IMR-90 (cell line): ENCODE data around the gene VSIR. TPM values are rescaled to one million over a fixed set of nuclear protein-coding genes. Genes with fewer than 3 reads are reported as not detected.

Experiments
- ATAC-seq: fragments of 200-7000 bp; cut with Tn5 transposase; 2 replicates; pipeline ENCODE4 v1.9.1; 2020; ENCODE audit warnings: low read depth, mild to moderate bottlenecking, moderate library complexity
- BruUV-seq: library from RNA; stranded (reverse); fragments of 400-500 nt; replicated peaks from 2 replicates; lab custom pipeline; 2021; lab: Mats Ljungman, UMichigan
- CTCF ChIA-PET: fragments of 300-600 bp; formaldehyde crosslinking; extraction: SDS; loops from one replicate; lab custom pipeline; 2021; ENCODE audit warnings: antibody characterized with exemption; lab: Yijun Ruan, JAX
- POLR2A ChIA-PET: fragments of 300-600 bp; sonication (Branson Sonifier 250); formaldehyde crosslinking; loops from one replicate; lab custom pipeline; 2022; ENCODE audit warnings: antibody characterized with exemption; ENCODE audit not compliant: unreplicated experiment; lab: Charles Lee
- DNase-seq: peaks from one replicate; pipeline ENCODE4 v3.0.0; 2013
- H2AFZ ChIP-seq: replicated peaks from 2 replicates; pipeline ENCODE3; 2013; ENCODE audit warnings: low read length, mild to moderate bottlenecking; ENCODE audit not compliant: poor library complexity
- H2AK5ac ChIP-seq: 2 replicates; pipeline ENCODE4 v1.6.1; 2013; ENCODE audit warnings: low read depth, low read length, inconsistent platforms
- H2AK9ac ChIP-seq: replicated peaks from 2 replicates; pipeline ENCODE3; 2013; ENCODE audit warnings: mild to moderate bottlenecking, low read depth, low read length, moderate library complexity; ENCODE audit not compliant: poor library complexity
- H2BK120ac ChIP-seq: 2 replicates; pipeline ENCODE4 v1.6.1; 2013; ENCODE audit warnings: low read depth, low read length, inconsistent platforms
- H2BK15ac ChIP-seq: 3 replicates; pipeline ENCODE4 v1.6.1; 2013; ENCODE audit warnings: low read depth, low read length, inconsistent platforms
- H2BK20ac ChIP-seq: 2 replicates; pipeline ENCODE4 v1.6.1; 2013; ENCODE audit warnings: low read depth, mild to moderate bottlenecking, inconsistent platforms, low read length, moderate library complexity
- H2BK5ac ChIP-seq: 2 replicates; pipeline ENCODE4 v1.6.1; 2013; ENCODE audit warnings: mild to moderate bottlenecking, low read depth, low read length, inconsistent platforms; ENCODE audit not compliant: poor library complexity, severe bottlenecking
- H3K14ac ChIP-seq: replicated peaks from 2 replicates; pipeline ENCODE4 v1.6.1; 2013; ENCODE audit warnings: low read depth, low read length, inconsistent platforms
- H3K18ac ChIP-seq: 2 replicates; pipeline ENCODE4 v1.6.1; 2013; ENCODE audit warnings: low read depth, low read length, control low read depth
- H3K23ac ChIP-seq: 2 replicates; pipeline ENCODE4 v1.6.1; 2013; ENCODE audit warnings: low read depth, low read length, inconsistent platforms
- H3K27ac ChIP-seq: 2 replicates; pipeline ENCODE4 v1.5.1; 2013; ENCODE audit warnings: mild to moderate bottlenecking, control low read depth, low read length; ENCODE audit not compliant: insufficient read depth
- H3K27me3 ChIP-seq: 2 replicates; pipeline ENCODE4 v1.6.1; 2013; ENCODE audit warnings: low read length; ENCODE audit not compliant: control insufficient read depth, insufficient read depth
- H3K36me3 ChIP-seq: 2 replicates; pipeline ENCODE4 v1.6.1; 2013; ENCODE audit warnings: low read length, mixed read lengths; ENCODE audit not compliant: control insufficient read depth, insufficient read depth
- H3K4ac ChIP-seq: 2 replicates; pipeline ENCODE4 v1.6.1; 2013; ENCODE audit warnings: low read depth, low read length, inconsistent platforms
- H3K4me1 ChIP-seq: 2 replicates; pipeline ENCODE4 v1.6.1; 2013; ENCODE audit warnings: low read length, mixed read lengths; ENCODE audit not compliant: control insufficient read depth, insufficient read depth
- H3K4me2 ChIP-seq: 2 replicates; pipeline ENCODE4 v1.6.1; 2013; ENCODE audit warnings: low read depth, mild to moderate bottlenecking, control low read depth, low read length, moderate library complexity
- H3K4me3 ChIP-seq: 2 replicates; pipeline ENCODE4 v1.5.1; 2013; ENCODE audit warnings: low read depth, mild to moderate bottlenecking, control low read depth, low read length, moderate library complexity; ENCODE audit not compliant: insufficient read depth
- H3K56ac ChIP-seq: 2 replicates; pipeline ENCODE4 v1.6.1; 2013; ENCODE audit warnings: low read length, inconsistent platforms; ENCODE audit not compliant: insufficient read depth; ENCODE audit errors: extremely low read depth
- H3K79me1 ChIP-seq, 2 experiments: 2 replicates each; pipeline ENCODE4 v1.6.1; 2013; ENCODE audit warnings: low read length in 2 of 2, inconsistent platforms in 1 of 2, low read depth in 1 of 2
- H3K9ac ChIP-seq: 2 replicates; pipeline ENCODE4 v1.6.1; 2013; ENCODE audit warnings: low read depth, low read length, control low read depth
- H3K9me1 ChIP-seq: 2 replicates; pipeline ENCODE4 v1.6.1; 2013; ENCODE audit warnings: low read length, inconsistent platforms; ENCODE audit not compliant: insufficient read depth
- H3K9me3 ChIP-seq: 2 replicates; pipeline ENCODE4 v1.6.1; 2013; ENCODE audit warnings: low read length; ENCODE audit not compliant: control insufficient read depth, insufficient read depth
- H4K20me1 ChIP-seq: 2 replicates; pipeline ENCODE4 v1.6.1; 2013; ENCODE audit warnings: low read length, inconsistent platforms; ENCODE audit not compliant: insufficient read depth
- H4K5ac ChIP-seq: 2 replicates; pipeline ENCODE4 v1.6.1; 2013; ENCODE audit warnings: mild to moderate bottlenecking, low read depth, low read length, control low read depth
- H4K8ac ChIP-seq, 2 experiments: 2 replicates each; pipeline ENCODE4 v1.6.1; 2013; ENCODE audit warnings: low read depth in 2 of 2, low read length in 2 of 2, control low read depth in 1 of 2, inconsistent platforms in 1 of 2
- H4K91ac ChIP-seq: 2 replicates; pipeline ENCODE4 v1.6.1; 2013; ENCODE audit warnings: low read depth, low read length, inconsistent platforms; ENCODE audit not compliant: insufficient read depth
- MAFK ChIP-seq: IDR thresholded peaks from 2 replicates; pipeline ENCODE4 v1.6.1; 2012; ENCODE audit warnings: low read depth, low read length, improper control_type of control experiment
- MAZ ChIP-seq: IDR thresholded peaks from 2 replicates; pipeline ENCODE4 v1.6.1; 2012; ENCODE audit warnings: low read depth, mild to moderate bottlenecking, low read length, improper control_type of control experiment, moderate library complexity, borderline replicate concordance
- MXI1 ChIP-seq: IDR thresholded peaks from 2 replicates; pipeline ENCODE4 v1.6.1; 2012; ENCODE audit warnings: low read depth, mild to moderate bottlenecking, low read length, moderate library complexity, borderline replicate concordance
- POLR2A ChIP-seq: IDR thresholded peaks from 2 replicates; pipeline ENCODE4 v1.6.1; 2012; ENCODE audit warnings: mild to moderate bottlenecking, low read depth, low read length
- RAD21 ChIP-seq: IDR thresholded peaks from 2 replicates; pipeline ENCODE4 v1.6.1; 2012; ENCODE audit warnings: low read length, improper control_type of control experiment
- RCOR1 ChIP-seq: IDR thresholded peaks from 2 replicates; pipeline ENCODE4 v1.6.1; 2012; ENCODE audit warnings: mild to moderate bottlenecking, low read length, improper control_type of control experiment; ENCODE audit not compliant: insufficient replicate concordance
- WGBS, 2 experiments: methylation state at CpG; one replicate each; pipeline versions ENCODE4 v1.1.5 to v1.1.7; 2013; ENCODE audit warnings: missing lambda C conversion rate in 2 of 2; ENCODE audit not compliant: insufficient read length in 1 of 2; ENCODE audit errors: extremely low coverage in 2 of 2; 5-methylcytosine and 5-hydroxymethylcytosine counted together
- dilution Hi-C: fragments of 300-500 bp; cut with HindIII; formaldehyde crosslinking; loops from one replicate; pipeline ENCODE4 v1.14.3; 2018; ENCODE audit warnings: low sequenced_read_pairs; ENCODE audit not compliant: unreplicated experiment
- in situ Hi-C: fragments of 300-500 bp; cut with MboI; formaldehyde crosslinking; loops from 3 replicates; pipeline ENCODE4 v1.14.3; 2019; ENCODE audit warnings: low sequenced_read_pairs, inconsistent platforms, mixed read lengths
- intact Hi-C: fragments of 100-400 bp; cut with micrococcal nuclease; formaldehyde crosslinking; loops from 2 replicates; pipeline ENCODE4 v1.10.0; 2022
- polyA plus RNA-seq, 3 experiments: library from polyadenylated mRNA; depleted of rRNA; stranded (reverse); fragments of >200 nt; gene quantifications; 2 replicates each; pipeline ENCODE4 v1.2.3, GENCODE V29; 2012; ENCODE audit warnings: low replicate concordance in 1 of 3
- total RNA-seq: library from RNA; depleted of rRNA; stranded (reverse); fragments of >200 nt; gene quantifications from 2 replicates; pipeline ENCODE4 v1.2.3, GENCODE V29; 2012

VSIR gene
- total and polyA plus RNA-seq, 2 of the 4 experiments (the other 2 are of a cell fraction) = 5.0 to 23.8 TPM

GRCh38 chr10:71797533-71798307, 24.4 kb upstream of the VSIR start:
- CTCF ChIA-PET = no interaction called here
- dilution Hi-C loops = no loop called here
- H3K56ac ChIP-seq = no peak overlapping the region

More at GRCh38 chr10:71797533-71798307, 24.4 kb upstream of the VSIR start:
- Histone ChIP-seq H3K4me3 (no peak overlapping the region), H3K18ac (no peak overlapping the region), H3K4me2 (no peak overlapping the region), H3K4me1 (no peaks in the 10 kb centered on the region), H3K36me3 (no peaks in the 10 kb centered on the region), H2AK5ac (no peak overlapping the region), H4K5ac (no peak overlapping the region), H2AFZ (no peak overlapping the region), H3K4ac (no peak overlapping the region), H3K27ac (no peak overlapping the region), H3K14ac (no peak overlapping the region), H2AK9ac (no peak overlapping the region), H3K23ac (no peak overlapping the region), H2BK5ac (no peak overlapping the region), H2BK20ac (no peak overlapping the region), H2BK15ac (no peak overlapping the region), H4K91ac (no peak overlapping the region), H3K9me3 (no peaks in the 10 kb centered on the region), H3K9ac (no peak overlapping the region), H3K27me3 (peaks cover 26% of the 10 kb centered on the region), H2BK120ac (no peak overlapping the region), H3K9me1 (no peaks in the 10 kb centered on the region), H4K8ac (no peak overlapping the region), H3K79me1 (no peaks in the 10 kb centered on the region), H4K20me1 (no peaks in the 10 kb centered on the region)
- intact Hi-C loops (no loop called here), in situ Hi-C loops (no loop called here)
- TF ChIP-seq MAFK = no peak
- no peak for TF ChIP-seq RCOR1
- no peak for TF ChIP-seq MAZ
- no peak for TF ChIP-seq POLR2A
- TF ChIP-seq RAD21 = no peak
- no peak for TF ChIP-seq MXI1
- POLR2A ChIA-PET = no interaction called here
- DNase-seq (no peak), ATAC-seq (no peak)
- WGBS, 2 experiments = 54% methylated on average over 3 of the region's 10 CpGs; no CpG with 5 or more reads in 1 of the 2 experiments
- no TSS peak for BruUV-seq
